Measurements from ENCODE around the gene CDK19. TPM values are rescaled to one million over a fixed set of nuclear protein-coding genes. Genes with fewer than 3 reads are reported as not detected.

The CDK19 gene
- 8.4 and 13.3 TPM in 2 replicates for total RNA-seq

DNA sequence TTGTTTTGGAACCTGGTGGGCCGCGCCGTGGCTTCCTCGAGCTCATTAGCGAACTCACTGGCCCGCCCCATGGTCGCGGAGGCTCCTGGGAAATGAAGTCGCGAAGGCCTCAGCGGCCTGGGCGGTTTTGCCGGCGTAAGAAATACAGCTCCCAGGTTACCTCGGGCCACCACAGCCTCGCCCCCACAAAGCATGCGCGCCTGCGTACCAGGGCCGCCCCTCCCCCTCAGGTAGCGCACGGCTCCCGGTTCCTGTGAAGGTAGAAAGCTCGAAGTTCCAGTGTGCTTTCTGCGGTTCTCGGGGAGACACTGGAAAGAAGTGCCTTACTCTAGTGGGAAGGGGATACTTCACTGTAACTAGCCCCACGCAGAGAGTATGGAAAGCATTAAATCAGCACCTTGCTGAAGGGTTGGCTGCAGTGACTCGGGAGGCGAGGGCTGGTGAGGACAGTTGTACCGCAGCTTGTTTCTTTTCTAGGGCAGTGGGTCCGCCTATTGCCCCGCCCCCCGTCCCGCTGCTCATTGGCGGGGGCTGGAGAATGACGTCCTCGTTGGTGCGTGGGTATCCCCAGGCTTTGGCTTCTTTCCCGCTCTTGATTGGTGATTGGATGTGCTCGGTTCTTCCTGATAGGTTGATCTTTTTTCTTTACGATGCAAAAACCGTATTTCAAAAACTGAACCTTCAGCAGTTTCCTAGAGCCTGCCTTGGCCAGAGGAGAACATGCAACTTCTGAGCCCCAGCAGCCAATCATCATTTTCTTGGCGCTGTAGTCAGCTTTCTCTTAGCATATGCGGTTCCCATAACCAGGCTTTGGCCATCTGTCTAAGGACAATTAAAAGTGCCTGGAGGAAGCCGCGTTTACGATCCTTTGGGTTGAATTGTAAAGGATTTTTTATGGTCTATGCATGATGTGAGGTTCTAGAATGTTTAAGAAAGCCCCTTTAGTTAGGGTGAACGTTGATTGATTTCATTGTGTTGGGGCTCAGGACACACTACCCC lies at the start of gene CDK19:
TSS of gene CDK19 (minus strand) at position 59 of the 999 bp plus-strand sequence. CDS start 333 bp downstream, outside the sequence.

Small RNA genes lying within 50 kb of the gene (small RNA-seq; reads per million reads assigned to genes)
- not detected for gene RNU6-1115P
- gene RNU6-957P = not detected
- gene SNORA40C = not detected

Other genes starting within 250 kb of the CDK19 start
- gene AMD1, start 59.3 kb upstream of the CDK19 start, total RNA-seq = 124 and 134 TPM in 2 replicates
- gene GTF3C6, start 143.2 kb upstream of the CDK19 start, total RNA-seq = 60.1 and 65.0 TPM in 2 replicates
- 37.2 and 38.1 TPM in 2 replicates for gene RPF2, start 166.6 kb upstream of the CDK19 start, total RNA-seq

All from thoracic aorta endothelial cell (primary cell).